GM19324 (cell line): ENCODE data around the gene SOBP.

Source experiments
- ATAC-seq: cut with Tn5 transposase; IDR thresholded peaks from one replicate; pipeline ENCODE4 v1.9.1; 2021; ENCODE audit warnings: mild to moderate bottlenecking, moderate library complexity; ENCODE audit not compliant: unreplicated experiment, low FRiP score

Gene SOBP

GRCh38 chr6:107706516-107707115 lies 216.7 kb downstream of the SOBP start:
- no peak for ATAC-seq

- no peak for ATAC-seq
Observed at GRCh38 chr6:107707346-107708275, 217.7 kb downstream of the SOBP start.

GRCh38 chr6:107708435-107708834 lies 218.5 kb downstream of the SOBP start:
- no peak for ATAC-seq

GRCh38 chr6:107709341-107709740 lies 219.4 kb downstream of the SOBP start:
- ATAC-seq, result no peak
